Neural progenitor cell (in vitro differentiated cells): ENCODE results near the gene TP53BP2. TPM values are rescaled to one million over a fixed set of nuclear protein-coding genes. Genes with fewer than 3 reads are reported as not detected.
A peak's percentile ranks its signal among the peaks of the same experiment; 100 is the strongest.
"Not testable (repeated sequence)": the region's sequence is repeated elsewhere in the genome, so short reads cannot be mapped to it uniquely, and the experiment has no call there.

Experiments used
- DNase-seq: peaks from one replicate; pipeline ENCODE4 v3.0.0-alpha.2; 2016; ENCODE audit warnings: low spot score
- H2AFZ ChIP-seq: fragments of 200-600 bp; sonication (generic); replicated peaks from 2 replicates; pipeline ENCODE4 v1.6.1; 2016; ENCODE audit warnings: antibody characterized with exemption
- H3F3A ChIP-seq: fragments of 200-600 bp; sonication (generic); 2 replicates; pipeline ENCODE4 v1.6.1; 2016; ENCODE audit warnings: antibody characterized with exemption, low read depth
- H3K27ac ChIP-seq: fragments of 200-600 bp; sonication (generic); 2 replicates; pipeline ENCODE4 v1.5.1; 2016; ENCODE audit warnings: mild to moderate bottlenecking
- H3K27me3 ChIP-seq: fragments of 200-600 bp; sonication (generic); 2 replicates; pipeline ENCODE4 v1.6.1; 2016; ENCODE audit warnings: mild to moderate bottlenecking, moderate library complexity
- H3K36me3 ChIP-seq: fragments of 200-600 bp; sonication (generic); 2 replicates; pipeline ENCODE4 v1.5.1; 2016
- H3K4me1 ChIP-seq: fragments of 200-600 bp; sonication (generic); 2 replicates; pipeline ENCODE4 v1.6.1; 2016; ENCODE audit warnings: mixed run types
- H3K4me2 ChIP-seq: fragments of 200-600 bp; sonication (generic); 2 replicates; pipeline ENCODE4 v1.6.1; 2016
- H3K4me3 ChIP-seq: fragments of 200-600 bp; sonication (generic); 2 replicates; pipeline ENCODE4 v1.5.1; 2016
- H3K79me2 ChIP-seq: fragments of 200-600 bp; sonication (generic); 2 replicates; pipeline ENCODE4 v1.6.1; 2016; ENCODE audit warnings: low read depth
- H3K9ac ChIP-seq: fragments of 200-600 bp; sonication (generic); 2 replicates; pipeline ENCODE4 v1.6.1; 2016
- H3K9me3 ChIP-seq: fragments of 200-600 bp; sonication (generic); 2 replicates; pipeline ENCODE4 v1.5.1; 2016; ENCODE audit warnings: low read depth
- H4K20me1 ChIP-seq: fragments of 200-600 bp; sonication (generic); 2 replicates; pipeline ENCODE4 v1.6.1; 2016; ENCODE audit warnings: low read depth
- H3K27ac Mint-ChIP-seq: 3 replicates; pipeline ENCODE4 v1.8.0; 2021; ENCODE audit warnings: mixed read lengths
- H3K27me3 Mint-ChIP-seq: 2 replicates; pipeline ENCODE4 v1.8.0; 2022; ENCODE audit warnings: low read depth, mild to moderate bottlenecking, inconsistent platforms, moderate library complexity, mixed read lengths; ENCODE audit not compliant: insufficient read depth
- H3K36me3 Mint-ChIP-seq: 3 replicates; pipeline ENCODE4 v1.8.0; 2021; ENCODE audit warnings: mixed read lengths
- H3K4me1 Mint-ChIP-seq: 3 replicates; pipeline ENCODE4 v1.8.0; 2021; ENCODE audit warnings: mixed read lengths
- H3K4me3 Mint-ChIP-seq: 3 replicates; pipeline ENCODE4 v1.8.0; 2021; ENCODE audit warnings: mild to moderate bottlenecking, moderate library complexity, mixed read lengths
- H3K9me3 Mint-ChIP-seq: 3 replicates; pipeline ENCODE4 v1.8.0; 2020; ENCODE audit warnings: mixed read lengths
- CTCF ChIP-seq: fragments of 200-600 bp; sonication (generic); IDR thresholded peaks from 2 replicates; pipeline ENCODE4 v1.5.1; 2017; ENCODE audit warnings: antibody characterized with exemption, mild to moderate bottlenecking
- EZH2 ChIP-seq: fragments of 200-600 bp; sonication (generic); IDR thresholded peaks from 2 replicates; pipeline ENCODE4 v1.6.1; 2017; ENCODE audit warnings: antibody characterized with exemption, mild to moderate bottlenecking, moderate library complexity
- EZH2phosphoT487 ChIP-seq: fragments of 200-600 bp; sonication (generic); IDR thresholded peaks from 2 replicates; pipeline ENCODE4 v1.6.1; 2017; ENCODE audit warnings: antibody characterized with exemption
- total RNA-seq: library from RNA; depleted of rRNA; stranded (reverse); fragments of >200 nt; gene quantifications from 2 replicates; pipeline ENCODE4 v1.2.3, GENCODE V29; 2015; ENCODE audit warnings: low replicate concordance

The TP53BP2 gene
- total RNA-seq, 1 donor from 2014 or later: 56.3 TPM

DNA sequence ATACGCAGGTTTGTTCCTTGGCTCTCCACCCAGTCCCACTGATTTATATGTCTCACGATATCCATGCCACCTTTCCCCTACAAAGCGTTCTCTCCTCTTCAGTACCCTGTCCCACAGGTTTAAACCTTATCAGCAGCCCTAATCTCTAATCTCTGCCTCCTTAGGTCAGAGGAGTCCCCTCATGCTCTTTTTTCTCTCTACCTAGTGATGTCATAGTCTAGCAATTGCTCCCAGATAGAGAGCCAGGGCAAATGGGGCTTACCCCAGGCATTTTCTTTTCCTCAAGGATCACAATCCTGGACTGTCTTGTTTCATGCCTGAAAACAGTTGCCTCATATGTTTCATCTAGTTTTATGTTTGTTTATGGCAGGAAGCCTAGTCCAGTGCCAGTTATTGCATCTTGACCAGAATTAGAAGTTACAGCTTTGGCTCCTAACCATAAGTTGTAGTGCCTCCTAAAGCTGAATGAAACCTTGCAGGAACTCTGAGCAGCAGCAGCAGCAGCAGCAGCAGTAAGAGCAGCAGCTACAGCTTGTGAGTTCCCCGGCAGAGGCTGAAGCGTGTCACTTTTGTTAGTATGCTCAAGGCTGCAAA lies 26.7 kb upstream of the TP53BP2 start:
- peak overlapping the region; percentile 61 for H2AFZ ChIP-seq
- peaks cover 9% of the 10 kb centered on the region for H3K4me1 Mint-ChIP-seq
- no peak overlapping the region for H3K9ac ChIP-seq
- H3K9me3 Mint-ChIP-seq: peaks cover 8% of the 10 kb centered on the region
- DNase-seq: peak; percentile 8
- TF ChIP-seq CTCF (no peak), EZH2 (no peak), EZH2phosphoT487 (no peak)
- H3K4me2 ChIP-seq: no peak overlapping the region
- H3K36me3 ChIP-seq: no peaks in the 10 kb centered on the region
- H3K36me3 Mint-ChIP-seq: no peaks in the 10 kb centered on the region
- H3K27ac Mint-ChIP-seq: no peak overlapping the region
- no peaks in the 10 kb centered on the region for H3K27me3 ChIP-seq
- H3K4me3 ChIP-seq: no peak overlapping the region
- H3F3A ChIP-seq: peaks cover 12% of the 10 kb centered on the region
- H3K4me1 ChIP-seq: peaks cover 23% of the 10 kb centered on the region
- no peaks in the 10 kb centered on the region for H3K9me3 ChIP-seq
- no peaks in the 10 kb centered on the region for H4K20me1 ChIP-seq
- H3K27me3 Mint-ChIP-seq: peaks cover 2% of the 10 kb centered on the region
- H3K27ac ChIP-seq: peak overlapping the region; percentile 57
- H3K79me2 ChIP-seq: no peaks in the 10 kb centered on the region
- H3K4me3 Mint-ChIP-seq: no peak overlapping the region

- Histone ChIP-seq H3K27me3 (no peaks in the 10 kb centered on the region), H3K4me1 (peaks cover 23% of the 10 kb centered on the region), H3F3A (peaks cover 12% of the 10 kb centered on the region), H3K9ac (no peak overlapping the region), H3K9me3 (no peaks in the 10 kb centered on the region), H3K36me3 (no peaks in the 10 kb centered on the region), H3K27ac (no peak overlapping the region), H3K4me3 (no peak overlapping the region), H2AFZ (peak overlapping the region; percentile 81), H4K20me1 (no peaks in the 10 kb centered on the region), H3K4me2 (peak overlapping the region; percentile 40), H3K79me2 (no peaks in the 10 kb centered on the region)
- peak; percentile 59 for DNase-seq
- Mint-ChIP-seq H3K4me1 (peaks cover 9% of the 10 kb centered on the region), H3K36me3 (no peaks in the 10 kb centered on the region), H3K4me3 (no peak overlapping the region), H3K27me3 (peaks cover 5% of the 10 kb centered on the region), H3K27ac (no peak overlapping the region), H3K9me3 (peaks cover 14% of the 10 kb centered on the region)
- TF ChIP-seq EZH2phosphoT487 (no peak), CTCF (no peak), EZH2 (no peak)
Measured at GRCh38 chr1:223870617-223871574, 25.1 kb upstream of the TP53BP2 start.

DNA sequence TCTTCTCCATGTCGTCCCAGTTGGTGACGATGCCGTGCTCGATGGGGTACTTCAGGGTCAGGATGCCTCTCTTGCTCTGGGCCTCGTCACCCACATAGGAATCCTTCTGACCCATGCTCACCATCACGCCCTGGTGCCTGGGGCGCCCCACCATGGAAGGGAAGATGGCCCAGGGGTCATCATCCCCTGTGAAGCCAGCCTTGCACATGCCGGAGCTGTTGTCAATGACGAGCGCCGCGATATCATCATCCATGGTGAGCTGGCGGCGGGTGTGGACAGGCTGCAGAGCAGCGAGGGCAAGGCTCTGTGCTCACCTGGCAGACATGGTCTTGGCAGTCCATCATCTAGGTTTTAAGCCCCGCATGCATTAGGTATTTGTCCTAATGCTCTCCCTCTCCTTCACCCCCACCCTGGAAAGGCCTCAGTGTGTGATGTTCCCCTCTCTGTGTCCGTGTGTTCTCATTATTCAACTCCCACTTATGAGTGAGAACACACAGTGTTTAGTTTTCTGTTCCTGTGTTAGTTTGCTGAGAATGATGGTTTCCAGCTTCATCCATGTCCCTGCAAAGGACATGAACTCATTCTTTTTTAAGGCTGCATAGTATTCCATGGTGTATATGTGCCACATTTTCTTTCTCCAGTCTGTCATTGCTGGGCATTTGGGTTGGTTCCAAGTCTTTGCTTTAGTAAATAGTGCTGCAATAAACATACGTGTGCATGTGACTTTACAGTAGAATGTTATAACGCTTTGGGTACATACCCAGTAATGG lies 19.0 kb upstream of the TP53BP2 start:
- H3K4me3 Mint-ChIP-seq, H3K4me2 ChIP-seq, H3K4me1 ChIP-seq, H3K27me3 Mint-ChIP-seq, DNase-seq, H4K20me1 ChIP-seq, H3K36me3 Mint-ChIP-seq, H3K4me3 ChIP-seq, H3K79me2 ChIP-seq, H3K9ac ChIP-seq, H3K27ac Mint-ChIP-seq, H3K36me3 ChIP-seq, H3K4me1 Mint-ChIP-seq, H3K27ac ChIP-seq, H2AFZ ChIP-seq, H3K27me3 ChIP-seq, H3F3A ChIP-seq, H3K9me3 ChIP-seq: not testable (repeated sequence)
- H3K9me3 Mint-ChIP-seq: peaks cover 15% of the 10 kb centered on the region
